PC-3 (cell line): ENCODE results near the gene BSG. TPM values are rescaled to one million over a fixed set of nuclear protein-coding genes. Genes with fewer than 3 reads are reported as not detected.

Experiments
- ATAC-seq: fragments of 200-7000 bp; cut with Tn5 transposase; 2 replicates; pipeline ENCODE4 v1.9.1; 2020; ENCODE audit warnings: mild to moderate bottlenecking, moderate library complexity
- BruUV-seq: library from RNA; stranded (reverse); fragments of 400-500 nt; replicated peaks from 2 replicates; lab custom pipeline; 2021; lab: Mats Ljungman, UMichigan
- CTCF ChIA-PET: fragments of 300-600 bp; sonication (Branson Sonifier 250); formaldehyde crosslinking; loops from one replicate; lab custom pipeline; 2022; ENCODE audit warnings: antibody characterized with exemption; lab: Charles Lee
- POLR2A ChIA-PET: fragments of 300-600 bp; sonication (Branson Sonifier 250); formaldehyde crosslinking; loops from one replicate; lab custom pipeline; 2022; ENCODE audit warnings: antibody characterized with exemption; ENCODE audit not compliant: unreplicated experiment; lab: Charles Lee
- DNase-seq: peaks from one replicate; pipeline ENCODE4 v3.0.0-alpha.2; 2015
- H2AFZ ChIP-seq: fragments of 300-600 bp; sonication (generic); 2 replicates; pipeline ENCODE4 v1.6.0; 2016; ENCODE audit warnings: antibody characterized with exemption, low read length
- H3F3A ChIP-seq: fragments of 300-600 bp; sonication (generic); one replicate; pipeline ENCODE4 v1.6.0; 2017; ENCODE audit warnings: antibody characterized with exemption, low read length, control low read depth, mild to moderate bottlenecking; ENCODE audit not compliant: unreplicated experiment
- H3K27ac ChIP-seq: fragments of 300-600 bp; sonication (generic); 2 replicates; pipeline ENCODE4 v1.5.1; 2016; ENCODE audit warnings: mild to moderate bottlenecking, low read length
- H3K27me3 ChIP-seq: fragments of 300-600 bp; sonication (generic); 2 replicates; pipeline ENCODE4 v1.6.1; 2016; ENCODE audit warnings: low read length, mixed read lengths
- H3K36me3 ChIP-seq: fragments of 300-600 bp; sonication (generic); 2 replicates; pipeline ENCODE4 v1.6.1; 2016; ENCODE audit warnings: low read depth, mixed run types, low read length, mixed read lengths
- H3K4me1 ChIP-seq: fragments of 300-600 bp; sonication (generic); 2 replicates; pipeline ENCODE4 v1.5.1; 2016; ENCODE audit warnings: low read length; ENCODE audit not compliant: insufficient read depth
- H3K4me2 ChIP-seq: fragments of 300-600 bp; sonication (generic); 2 replicates; pipeline ENCODE4 v1.6.0; 2016; ENCODE audit warnings: low read length
- H3K4me3 ChIP-seq: fragments of 300-600 bp; sonication (generic); 2 replicates; pipeline ENCODE4 v1.5.1; 2016; ENCODE audit warnings: mild to moderate bottlenecking, low read length, mixed read lengths
- H3K79me2 ChIP-seq: fragments of 300-600 bp; sonication (generic); 2 replicates; pipeline ENCODE4 v1.6.1; 2017; ENCODE audit warnings: low read length, mixed read lengths
- H3K9ac ChIP-seq: fragments of 300-600 bp; sonication (generic); 2 replicates; pipeline ENCODE4 v1.6.0; 2016; ENCODE audit warnings: mild to moderate bottlenecking, low read length
- H3K9me2 ChIP-seq: fragments of 300-600 bp; sonication (generic); replicated peaks from 2 replicates; pipeline ENCODE4 v1.6.1; 2016; ENCODE audit warnings: mixed run types, low read length, mixed read lengths
- H3K9me3 ChIP-seq: fragments of 300-600 bp; sonication (generic); 2 replicates; pipeline ENCODE4 v1.6.1; 2016; ENCODE audit warnings: low read length, mixed read lengths
- H4K20me1 ChIP-seq: fragments of 300-600 bp; sonication (generic); 2 replicates; pipeline ENCODE4 v1.6.1; 2016; ENCODE audit warnings: low read length, mixed read lengths
- CTCF ChIP-seq: fragments of 300-600 bp; sonication (generic); conservative IDR thresholded peaks from 2 replicates; pipeline ENCODE4 v1.5.1; 2017; ENCODE audit warnings: antibody characterized with exemption, low read depth, mild to moderate bottlenecking, low read length
- EZH2 ChIP-seq: fragments of 300-600 bp; sonication (generic); IDR thresholded peaks from one replicate; pipeline ENCODE4 v1.6.1; 2017; ENCODE audit warnings: antibody characterized with exemption, mild to moderate bottlenecking, low read length; ENCODE audit not compliant: unreplicated experiment
- EZH2phosphoT487 ChIP-seq: fragments of 300-600 bp; sonication (generic); IDR thresholded peaks from 2 replicates; pipeline ENCODE4 v1.6.1; 2018; ENCODE audit warnings: mild to moderate bottlenecking, antibody characterized with exemption, low read length, borderline replicate concordance
- intact Hi-C: fragments of 100-400 bp; cut with micrococcal nuclease; formaldehyde crosslinking; loops from 2 replicates; pipeline ENCODE4 v1.9.0; 2023
- total RNA-seq: library from RNA; depleted of rRNA; stranded (reverse); fragments of >200 nt; gene quantifications from 2 replicates; pipeline ENCODE4 v1.2.3, GENCODE V29; 2014

Gene BSG
- total RNA-seq, 1 experiment from 2014 or later = 458 TPM

GRCh38 chr19:581399-582111 is 9.2 kb downstream of the BSG start:
- Histone ChIP-seq H3K79me2 (peaks cover 39% of the 10 kb centered on the region), H4K20me1 (peaks cover 28% of the 10 kb centered on the region), H3K9ac (no peak overlapping the region), H3K27ac (no peak overlapping the region), H3K27me3 (no peaks in the 10 kb centered on the region), H3K4me1 (peaks cover 5% of the 10 kb centered on the region), H3K9me2 (no peaks in the 10 kb centered on the region), H3K36me3 (no peaks in the 10 kb centered on the region; the same call in 1 of the 2 replicates), H3K9me3 (no peaks in the 10 kb centered on the region), H2AFZ (no peak overlapping the region), H3K4me3 (no peak overlapping the region), H3K4me2 (no peak overlapping the region), H3F3A (no peaks in the 10 kb centered on the region)
- POLR2A ChIA-PET = no interaction called here
- DNase-seq (no peak), ATAC-seq (no peak)
- CTCF ChIA-PET = no interaction called here
- TF ChIP-seq EZH2 = no peak
- TF ChIP-seq EZH2phosphoT487 = no peak
- no peak for TF ChIP-seq CTCF
- BruUV-seq = no TSS peak
- intact Hi-C loops = no loop called here

- Histone ChIP-seq H3K79me2 (peaks cover 28% of the 10 kb centered on the region), H4K20me1 (peaks cover 17% of the 10 kb centered on the region), H3K4me2 (no peak overlapping the region), H3K36me3 (no peaks in the 10 kb centered on the region; the same call in 1 of the 2 replicates), H3K9me3 (no peaks in the 10 kb centered on the region), H3K4me3 (no peak overlapping the region), H3K4me1 (peaks cover 5% of the 10 kb centered on the region; the same call in 1 of the 2 replicates), H2AFZ (no peak overlapping the region), H3K9ac (no peak overlapping the region), H3F3A (no peaks in the 10 kb centered on the region), H3K27me3 (no peaks in the 10 kb centered on the region), H3K27ac (no peak overlapping the region), H3K9me2 (no peaks in the 10 kb centered on the region)
- ChIA-PET POLR2A (no interaction called here), CTCF (interaction anchor here (0.6 kb wide), 1 partner anchor 27 kb away, joined by 3 read pairs; no protein-coding TSS in a partner anchor)
- intact Hi-C loops = no loop called here
- BruUV-seq = TSS peak; percentile 95
- TF ChIP-seq EZH2 = no peak
- no peak for TF ChIP-seq EZH2phosphoT487
- no peak for TF ChIP-seq CTCF
- DNase-seq (no peak), ATAC-seq (no peak)
Observed at GRCh38 chr19:582497-583197, 10.3 kb downstream of the BSG start.
